ENCODE measurements around the gene TARS3. TPM values are rescaled to one million over a fixed set of nuclear protein-coding genes. Genes with fewer than 3 reads are reported as not detected.

TARS3 gene
- total and polyA plus RNA-seq, 4 donors, result 3.4 to 29.0 (median 6.0) TPM

- no peak for TF ChIP-seq CTCF (IDR thresholded peaks at IDR 0.05; ENCODE audit: control extremely low read depth, extremely low read depth)
- 93 to 95% methylated on average over 4 of the region's 4 CpGs for WGBS, 2 donors
These were observed 31.3 kb downstream of the TARS3 start for GRCh38 chr15:101692801-101693598.

DNA sequence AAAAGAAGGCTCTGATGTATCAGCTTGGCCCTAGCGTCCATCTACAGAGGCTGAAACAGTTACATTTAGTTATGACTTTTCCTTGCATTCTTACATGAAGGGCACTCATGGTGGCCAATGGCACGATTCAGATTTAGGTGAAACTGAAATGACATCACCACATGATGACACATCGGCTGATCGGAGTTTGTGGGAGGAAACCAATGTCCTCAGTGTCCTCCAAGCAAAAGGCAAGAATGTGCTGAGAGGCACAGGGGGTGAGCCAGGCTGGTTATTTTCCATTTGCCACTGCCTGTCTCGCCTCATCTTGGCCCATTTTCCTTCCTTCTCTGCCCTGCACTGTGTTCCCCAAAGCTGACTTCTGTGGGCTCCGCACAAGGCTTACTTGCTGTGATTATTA is 34.4 kb downstream of the TARS3 start:
- Histone ChIP-seq H3K9me3 (ENCODE audit: control insufficient read depth in 4 of 4, insufficient read depth in 3 of 4, low read length in 3 of 4) (no peaks in the 10 kb centered on the region), H3K27ac (ENCODE audit: low read depth in 1 of 2, low read length in 1 of 2) (peak overlapping the region in 1 of 2 donors; percentile 17), H3K4me3 (no peak overlapping the region), H3K9ac (ENCODE audit: insufficient read depth in 1 of 2, low read length in 2 of 2) (no peak overlapping the region), H3K4me1 (ENCODE audit: control insufficient read depth in 5 of 5, insufficient read depth in 5 of 5, low read length in 5 of 5) (peaks cover 0 to 6% (median 0%) of the 10 kb centered on the region in 5 donors), H3K36me3 (ENCODE audit: control insufficient read depth in 4 of 4, insufficient read depth in 4 of 4, low read length in 4 of 4) (peaks cover 0 to 19% (median 8%) of the 10 kb centered on the region in 4 donors), H3K27me3 (ENCODE audit: control insufficient read depth in 3 of 3, insufficient read depth in 3 of 3, low read length in 2 of 3) (no peaks in the 10 kb centered on the region)
- TF ChIP-seq CTCF (IDR thresholded peaks at IDR 0.05; ENCODE audit: control extremely low read depth, extremely low read depth), result no peak
- DNase-seq, result no peak
- WGBS, 2 donors, result 95 to 96% methylated on average over 6 of the region's 6 CpGs
- no peak for ATAC-seq (ENCODE audit: insufficient read depth, low FRiP score)

More at GRCh38 chr15:101692801-101693598, 31.3 kb downstream of the TARS3 start:
- no peak overlapping the region for H3K9ac ChIP-seq (ENCODE audit: insufficient read depth in 1 of 2, low read length in 2 of 2)
- H3K36me3 ChIP-seq (ENCODE audit: control insufficient read depth in 4 of 4, insufficient read depth in 4 of 4, low read length in 4 of 4), result peaks cover 3 to 29% (median 16%) of the 10 kb centered on the region in 4 donors
- ATAC-seq (ENCODE audit: insufficient read depth, low FRiP score), result no peak
- H3K27me3 ChIP-seq (ENCODE audit: control insufficient read depth in 3 of 3, insufficient read depth in 3 of 3, low read length in 2 of 3), result no peaks in the 10 kb centered on the region
- H3K9me3 ChIP-seq (ENCODE audit: control insufficient read depth in 4 of 4, insufficient read depth in 3 of 4, low read length in 3 of 4), result no peaks in the 10 kb centered on the region
- H3K27ac ChIP-seq (ENCODE audit: low read depth in 1 of 2, low read length in 1 of 2), result no peak overlapping the region
- DNase-seq, result no peak
- H3K4me1 ChIP-seq (ENCODE audit: control insufficient read depth in 5 of 5, insufficient read depth in 5 of 5, low read length in 5 of 5), result peaks cover 0 to 2% (median 0%) of the 10 kb centered on the region in 5 donors
- H3K4me3 ChIP-seq, result no peak overlapping the region

DNA sequence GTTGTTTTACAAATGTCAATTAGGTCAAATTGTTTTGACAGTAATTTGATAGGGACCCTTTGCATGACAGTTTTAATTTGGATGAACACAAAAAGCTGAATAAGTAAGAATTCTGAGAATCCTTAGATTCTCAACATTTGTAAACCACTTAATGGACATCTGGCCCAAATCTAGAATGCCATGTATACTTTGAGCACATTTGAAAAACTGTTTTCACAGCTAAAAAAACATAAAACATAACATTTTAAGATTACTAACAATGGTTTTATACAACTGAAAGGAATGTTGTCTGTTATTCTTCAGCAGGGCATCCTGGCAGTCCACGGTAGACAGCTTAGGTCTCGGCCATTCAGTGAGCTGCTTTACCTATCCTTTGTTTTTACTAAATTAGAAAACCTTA is 37.6 kb downstream of the TARS3 start:
- Histone ChIP-seq H3K27ac (ENCODE audit: low read depth in 1 of 2, low read length in 1 of 2) (no peak overlapping the region), H3K9ac (ENCODE audit: insufficient read depth in 1 of 2, low read length in 2 of 2) (no peak overlapping the region), H3K27me3 (ENCODE audit: control insufficient read depth in 3 of 3, insufficient read depth in 3 of 3, low read length in 2 of 3) (no peaks in the 10 kb centered on the region), H3K36me3 (ENCODE audit: control insufficient read depth in 4 of 4, insufficient read depth in 4 of 4, low read length in 4 of 4) (peaks cover 7 to 13% (median 12%) of the 10 kb centered on the region in 4 donors), H3K4me1 (ENCODE audit: control insufficient read depth in 5 of 5, insufficient read depth in 5 of 5, low read length in 5 of 5) (peaks cover 0 to 8% (median 0%) of the 10 kb centered on the region in 5 donors), H3K9me3 (ENCODE audit: control insufficient read depth in 4 of 4, insufficient read depth in 3 of 4, low read length in 3 of 4) (no peaks in the 10 kb centered on the region), H3K4me3 (no peak overlapping the region)
- ATAC-seq (ENCODE audit: insufficient read depth, low FRiP score), result no peak
- WGBS, 2 donors, result 95 to 98% methylated on average over 2 of the region's 2 CpGs
- no peak for DNase-seq
- no peak for TF ChIP-seq CTCF (IDR thresholded peaks at IDR 0.05; ENCODE audit: control extremely low read depth, extremely low read depth)
